OCI-LY3 (cell line): ENCODE results near the gene SLC1A7.

Experiments used
- H2AFZ ChIP-seq: fragments of 200-600, 300-600 bp; shearing (Covaris generic); 2 replicates; pipeline ENCODE4 v1.6.0; 2014; ENCODE audit warnings: antibody characterized with exemption, low read depth, low read length
- H3K27ac ChIP-seq: fragments of 200-600, 300-600 bp; sonication (generic); 2 replicates; pipeline ENCODE4 v1.5.1; 2014; ENCODE audit warnings: mild to moderate bottlenecking, low read length, moderate library complexity, mixed read lengths
- H3K27me3 ChIP-seq: fragments of 200-600, 300-600 bp; sonication (generic); 2 replicates; pipeline ENCODE4 v1.6.1; 2014; ENCODE audit warnings: low read depth, low read length, mixed read lengths
- H3K36me3 ChIP-seq: fragments of 200-600, 300-600 bp; sonication (generic); replicated peaks from 2 replicates; pipeline ENCODE3; 2014; ENCODE audit warnings: low read depth, low read length, mixed read lengths
- H3K4me1 ChIP-seq: fragments of 300-600, 200-600 bp; sonication (generic); 2 replicates; pipeline ENCODE4 v1.6.1; 2014; ENCODE audit warnings: low read length, mixed read lengths
- H3K4me2 ChIP-seq: fragments of 200-600, 300-600 bp; sonication (generic); 2 replicates; pipeline ENCODE4 v1.6.1; 2014; ENCODE audit warnings: low read length, mixed read lengths
- H3K4me3 ChIP-seq: fragments of 300-600, 200-600 bp; sonication (generic); 2 replicates; pipeline ENCODE4 v1.5.1; 2014; ENCODE audit warnings: antibody characterized with exemption, mild to moderate bottlenecking, low read length, moderate library complexity
- H3K79me2 ChIP-seq: fragments of 300-600, 200-600 bp; shearing (Covaris generic); 2 replicates; pipeline ENCODE4 v1.6.1; 2014; ENCODE audit warnings: mild to moderate bottlenecking, low read length, mixed read lengths
- H3K9ac ChIP-seq: fragments of 300-600, 200-600 bp; shearing (Covaris generic); 2 replicates; pipeline ENCODE4 v1.6.0; 2014; ENCODE audit warnings: mild to moderate bottlenecking, low read length, moderate library complexity
- H3K9me3 ChIP-seq: fragments of 200-600, 300-600 bp; shearing (Covaris generic); 2 replicates; pipeline ENCODE4 v1.6.1; 2014; ENCODE audit warnings: low read length, mixed read lengths; ENCODE audit not compliant: insufficient read depth
- H4K20me1 ChIP-seq: fragments of 200-600, 300-600 bp; sonication (generic); 2 replicates; pipeline ENCODE4 v1.6.1; 2016; ENCODE audit warnings: low read length, mixed read lengths; ENCODE audit not compliant: insufficient read depth
- EZH2phosphoT487 ChIP-seq: fragments of 200-600 bp; shearing (Covaris generic); IDR thresholded peaks from 2 replicates; pipeline ENCODE4 v1.6.1; 2018; ENCODE audit warnings: antibody characterized with exemption, mixed run types, low read depth
- TF ChIP-seq, protein P1 (sequence below): fragments of 200-600, 300-600 bp; sonication (generic); IDR thresholded peaks from 2 replicates; pipeline ENCODE4 v1.5.1; 2014; ENCODE audit warnings: antibody characterized with exemption, low read length, low read depth

The SLC1A7 gene

DNA sequence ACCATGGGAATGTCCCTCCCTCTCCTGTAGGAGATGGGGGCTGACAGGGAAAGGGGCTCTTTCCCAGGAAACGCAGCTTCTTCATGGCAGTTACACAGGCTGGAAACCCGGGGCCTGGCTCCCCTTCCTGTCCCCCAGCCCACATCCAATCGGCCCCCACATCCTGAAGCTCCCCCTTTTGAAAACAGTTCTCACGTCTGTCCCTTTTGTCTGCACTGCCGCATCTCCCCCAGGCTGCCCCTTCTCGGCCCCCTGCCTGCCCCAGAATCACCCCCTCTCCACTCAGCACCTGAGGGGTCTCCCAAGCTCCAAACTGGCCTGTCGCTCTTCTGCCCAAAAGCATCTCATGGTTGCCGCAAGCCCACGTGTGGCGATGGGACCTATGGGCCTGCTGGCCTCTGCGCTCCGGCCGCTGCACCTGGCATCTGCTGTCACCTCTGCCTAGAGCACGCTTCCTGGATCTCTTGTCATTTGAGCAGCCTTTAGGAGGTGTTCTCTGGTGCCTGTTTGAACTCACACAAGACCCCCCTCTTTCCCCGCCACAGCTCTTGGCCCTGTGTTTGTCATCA lies 867 bp downstream of the SLC1A7 start:
- Histone ChIP-seq H3K27me3 (no peaks in the 10 kb centered on the region), H4K20me1 (no peaks in the 10 kb centered on the region), H3K4me1 (no peaks in the 10 kb centered on the region), H3K27ac (no peak overlapping the region), H3K4me2 (no peak overlapping the region), H3K36me3 (no peaks in the 10 kb centered on the region), H3K9me3 (no peaks in the 10 kb centered on the region), H2AFZ (no peak overlapping the region), H3K9ac (no peak overlapping the region), H3K79me2 (no peaks in the 10 kb centered on the region), H3K4me3 (no peak overlapping the region)
- TF ChIP-seq EZH2phosphoT487 = no peak
- TF ChIP-seq, protein P1, sequence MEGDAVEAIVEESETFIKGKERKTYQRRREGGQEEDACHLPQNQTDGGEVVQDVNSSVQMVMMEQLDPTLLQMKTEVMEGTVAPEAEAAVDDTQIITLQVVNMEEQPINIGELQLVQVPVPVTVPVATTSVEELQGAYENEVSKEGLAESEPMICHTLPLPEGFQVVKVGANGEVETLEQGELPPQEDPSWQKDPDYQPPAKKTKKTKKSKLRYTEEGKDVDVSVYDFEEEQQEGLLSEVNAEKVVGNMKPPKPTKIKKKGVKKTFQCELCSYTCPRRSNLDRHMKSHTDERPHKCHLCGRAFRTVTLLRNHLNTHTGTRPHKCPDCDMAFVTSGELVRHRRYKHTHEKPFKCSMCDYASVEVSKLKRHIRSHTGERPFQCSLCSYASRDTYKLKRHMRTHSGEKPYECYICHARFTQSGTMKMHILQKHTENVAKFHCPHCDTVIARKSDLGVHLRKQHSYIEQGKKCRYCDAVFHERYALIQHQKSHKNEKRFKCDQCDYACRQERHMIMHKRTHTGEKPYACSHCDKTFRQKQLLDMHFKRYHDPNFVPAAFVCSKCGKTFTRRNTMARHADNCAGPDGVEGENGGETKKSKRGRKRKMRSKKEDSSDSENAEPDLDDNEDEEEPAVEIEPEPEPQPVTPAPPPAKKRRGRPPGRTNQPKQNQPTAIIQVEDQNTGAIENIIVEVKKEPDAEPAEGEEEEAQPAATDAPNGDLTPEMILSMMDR = no peak

DNA sequence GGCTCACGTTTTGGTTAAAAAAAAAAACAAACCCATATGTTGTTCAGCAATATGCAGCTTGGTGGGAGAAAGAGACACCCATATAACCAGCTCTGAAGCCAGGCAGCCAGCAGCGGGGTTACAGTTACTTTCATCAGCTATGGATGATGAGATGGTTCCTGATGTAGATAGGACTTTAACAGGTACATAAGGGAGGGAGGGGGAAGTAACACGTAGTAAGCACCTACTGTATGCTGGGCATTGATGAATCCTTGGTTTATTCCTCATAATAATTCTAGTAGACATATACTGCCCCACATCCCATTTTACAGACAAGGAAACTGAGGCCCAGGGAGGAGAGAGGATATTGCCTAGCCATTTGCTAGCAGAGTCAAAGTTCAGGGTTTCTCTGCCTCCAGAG lies 2.0 kb downstream of the SLC1A7 start:
- Histone ChIP-seq H3K79me2 (no peaks in the 10 kb centered on the region), H3K4me3 (no peak overlapping the region), H3K27ac (no peak overlapping the region), H3K4me2 (no peak overlapping the region), H3K36me3 (no peaks in the 10 kb centered on the region), H2AFZ (no peak overlapping the region), H3K9me3 (no peaks in the 10 kb centered on the region), H4K20me1 (no peaks in the 10 kb centered on the region), H3K9ac (no peak overlapping the region), H3K4me1 (no peaks in the 10 kb centered on the region), H3K27me3 (no peaks in the 10 kb centered on the region)
- TF ChIP-seq, protein P1 = no peak
- no peak for TF ChIP-seq EZH2phosphoT487

DNA sequence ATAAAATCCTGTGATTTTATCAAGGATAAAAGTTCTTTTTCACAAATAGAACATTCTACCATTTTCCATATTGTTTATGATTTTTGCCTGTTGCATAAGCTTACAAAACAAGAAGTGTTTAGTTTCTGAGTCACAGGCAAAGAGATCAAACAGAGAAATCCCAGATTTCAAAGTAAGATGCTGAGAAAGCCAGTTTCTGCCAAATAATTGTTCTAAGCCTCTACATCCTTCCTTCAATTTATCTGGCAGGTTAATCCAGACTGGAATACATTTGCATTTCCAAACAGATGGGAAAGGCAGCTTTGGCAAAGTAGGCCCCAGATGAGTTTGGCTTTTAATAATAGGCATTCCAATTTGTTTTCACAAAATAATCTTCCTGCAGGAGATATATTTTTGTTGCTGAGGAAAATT lies 2.5 kb downstream of the SLC1A7 start:
- Histone ChIP-seq H2AFZ (no peak overlapping the region), H3K27me3 (no peaks in the 10 kb centered on the region), H3K27ac (no peak overlapping the region), H3K36me3 (no peaks in the 10 kb centered on the region), H3K9ac (no peak overlapping the region), H3K4me3 (no peak overlapping the region), H3K9me3 (no peaks in the 10 kb centered on the region), H4K20me1 (no peaks in the 10 kb centered on the region), H3K79me2 (no peaks in the 10 kb centered on the region), H3K4me2 (no peak overlapping the region), H3K4me1 (no peaks in the 10 kb centered on the region)
- no peak for TF ChIP-seq EZH2phosphoT487
- TF ChIP-seq, protein P1 = no peak

DNA sequence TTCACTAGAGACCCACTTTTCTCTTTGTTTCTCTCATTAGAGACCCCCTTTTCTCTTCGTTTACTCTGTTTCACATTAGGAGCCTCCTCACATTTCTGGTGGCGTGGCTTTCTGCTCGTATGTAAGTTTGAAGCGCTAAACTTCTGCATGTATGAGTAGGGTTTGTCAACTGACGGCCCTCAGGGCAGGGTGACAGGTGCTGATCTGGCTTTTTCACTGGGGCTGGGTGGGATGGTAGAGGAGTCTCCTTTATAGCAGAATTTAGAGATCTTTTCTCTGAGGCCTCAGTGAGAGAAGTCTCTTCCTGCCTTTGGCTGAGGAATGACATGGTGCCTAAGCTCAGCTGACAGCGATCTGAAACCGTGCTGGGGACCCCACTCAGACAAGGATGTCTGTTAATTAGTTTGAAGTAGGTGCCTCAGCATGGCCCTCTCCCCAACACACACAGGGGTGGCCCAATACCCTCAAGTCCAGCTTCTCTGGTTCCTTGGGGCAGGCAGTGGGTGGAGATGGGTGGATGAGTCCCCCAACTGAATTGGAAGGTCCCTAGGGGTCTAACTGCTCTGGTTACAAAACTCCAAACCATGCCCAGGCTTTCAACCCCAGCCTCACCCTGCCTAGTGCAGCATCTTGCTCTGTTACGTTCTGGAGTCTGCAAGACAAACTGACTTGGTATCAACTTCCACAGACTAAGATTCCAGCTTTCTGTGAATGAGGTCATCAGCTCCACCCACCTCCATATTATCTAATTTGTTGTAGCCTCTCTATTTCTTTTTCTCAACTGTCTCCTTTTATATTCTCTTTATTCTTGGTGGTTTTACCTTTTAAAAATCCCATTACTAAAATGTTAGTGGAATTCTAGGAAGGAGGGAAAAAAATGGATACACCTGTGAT lies 3.2 kb downstream of the SLC1A7 start:
- Histone ChIP-seq H3K4me3 (no peak overlapping the region), H3K9ac (no peak overlapping the region)

More for the DNA sequence above, 3.2 kb downstream of the SLC1A7 start:
- H3K9me3 ChIP-seq = no peaks in the 10 kb centered on the region
- H3K27ac ChIP-seq = no peak overlapping the region
- TF ChIP-seq, protein P1 = no peak
- TF ChIP-seq EZH2phosphoT487 = no peak
- H3K79me2 ChIP-seq = no peaks in the 10 kb centered on the region
- no peak overlapping the region for H3K4me2 ChIP-seq
- H4K20me1 ChIP-seq = no peaks in the 10 kb centered on the region
- no peaks in the 10 kb centered on the region for H3K27me3 ChIP-seq
- no peak overlapping the region for H2AFZ ChIP-seq
- no peaks in the 10 kb centered on the region for H3K4me1 ChIP-seq
- H3K36me3 ChIP-seq = no peaks in the 10 kb centered on the region
